Testis (tissue), 3 donors: ENCODE measurements around the gene SLC10A2. TPM values are rescaled to one million over a fixed set of nuclear protein-coding genes. Genes with fewer than 3 reads are reported as not detected.

ENCODE experiments used
- DNase-seq: peaks from one replicate; pipeline ENCODE4 v3.0.0-alpha.2; 2019
- H3K27ac ChIP-seq, 2 donors: fragments of 200-600 bp; sonication (generic); one replicate each; pipeline ENCODE4 v1.5.1; 2019
- H3K27me3 ChIP-seq: fragments of 200-600 bp; sonication (generic); one replicate; pipeline ENCODE4 v1.5.1; 2019
- H3K36me3 ChIP-seq: fragments of 200-600 bp; sonication (generic); one replicate; pipeline ENCODE4 v1.5.1; 2017; ENCODE audit warnings: low read depth; ENCODE audit errors: missing control alignments
- H3K4me1 ChIP-seq: fragments of 200-600 bp; sonication (generic); one replicate; pipeline ENCODE4 v1.5.1; 2019
- H3K4me3 ChIP-seq, 2 donors: fragments of 200-600 bp; sonication (generic); one replicate each; pipeline ENCODE4 v1.5.1; 2017 to 2019
- H3K9me3 ChIP-seq: fragments of 200-600 bp; sonication (generic); one replicate; pipeline ENCODE4 v1.5.1; 2017
- POLR2A ChIP-seq: fragments of 450-650 bp; IDR thresholded peaks from one replicate; pipeline ENCODE4 v1.6.1; 2017; ENCODE audit warnings: antibody characterized with exemption, mild to moderate bottlenecking, moderate library complexity
- WGBS, 2 donors: methylation state at CpG; one replicate each; pipeline ENCODE4 v1.1.5; 2018; 5-methylcytosine and 5-hydroxymethylcytosine counted together
- intact Hi-C: fragments of 100-400 bp; cut with DNase I; formaldehyde crosslinking; loops from one replicate; pipeline ENCODE4 v1.15.1; 2023; ENCODE audit warnings: low total_unique reads
- polyA plus RNA-seq: library from polyadenylated mRNA; stranded (reverse); fragments of 350-450 nt; fragmentation: Illumina TruSeq; extraction: RNeasy Lipid Tissue Mini Kit (QIAGEN cat#74804); gene quantifications from one replicate; pipeline ENCODE4 v1.2.3, GENCODE V29; 2014; ENCODE audit warnings: low read depth, low replicate concordance; ENCODE audit not compliant: insufficient read depth
- total RNA-seq, 2 donors: library from RNA; depleted of rRNA; stranded (reverse); fragments of >200 nt; gene quantifications; one replicate each; pipeline ENCODE4 v1.2.3, GENCODE V29; 2016
- TF ChIP-seq, protein P1 (sequence below), 3 experiments: fragments of 450-650 bp in 2 of 3; fragments of 200-600 bp in 1 of 3; sonication (generic) in 1 of 3; IDR thresholded peaks; one replicate each; pipeline ENCODE4 v1.5.1; 2016 to 2019; ENCODE audit warnings: antibody characterized with exemption in 3 of 3, mild to moderate bottlenecking in 2 of 3, moderate library complexity in 1 of 3

The SLC10A2 gene
- total and polyA plus RNA-seq, 3 donors from 2014 or later, result not detected

DNA sequence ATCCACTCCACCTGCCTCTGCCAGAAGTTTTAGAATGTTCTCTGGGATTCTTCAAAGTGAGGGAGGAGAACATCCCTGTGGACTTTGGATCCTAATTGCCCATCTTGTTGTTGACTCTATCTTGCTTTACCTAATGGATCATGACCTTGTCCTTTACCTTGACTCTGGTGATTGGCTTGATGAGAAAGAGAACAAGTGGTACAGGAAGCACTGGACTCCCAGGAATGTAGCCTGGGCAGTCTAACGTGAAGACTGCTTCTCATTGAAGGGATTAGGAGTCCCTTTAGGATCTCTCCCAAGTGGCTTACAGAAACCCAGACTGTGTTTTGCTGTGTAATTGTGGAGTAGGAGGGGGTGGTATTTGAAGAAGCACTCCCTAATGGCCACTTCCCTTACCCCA lies 63.9 kb downstream of the SLC10A2 start:
- intact Hi-C loops, result no loop called here
- Histone ChIP-seq H3K36me3 (no peaks in the 10 kb centered on the region), H3K9me3 (no peaks in the 10 kb centered on the region), H3K4me1 (no peaks in the 10 kb centered on the region), H3K27me3 (no peaks in the 10 kb centered on the region), H3K4me3 (no peak overlapping the region), H3K27ac (no peak overlapping the region)
- no peak for DNase-seq
- no peak for TF ChIP-seq POLR2A
- TF ChIP-seq, protein P1, sequence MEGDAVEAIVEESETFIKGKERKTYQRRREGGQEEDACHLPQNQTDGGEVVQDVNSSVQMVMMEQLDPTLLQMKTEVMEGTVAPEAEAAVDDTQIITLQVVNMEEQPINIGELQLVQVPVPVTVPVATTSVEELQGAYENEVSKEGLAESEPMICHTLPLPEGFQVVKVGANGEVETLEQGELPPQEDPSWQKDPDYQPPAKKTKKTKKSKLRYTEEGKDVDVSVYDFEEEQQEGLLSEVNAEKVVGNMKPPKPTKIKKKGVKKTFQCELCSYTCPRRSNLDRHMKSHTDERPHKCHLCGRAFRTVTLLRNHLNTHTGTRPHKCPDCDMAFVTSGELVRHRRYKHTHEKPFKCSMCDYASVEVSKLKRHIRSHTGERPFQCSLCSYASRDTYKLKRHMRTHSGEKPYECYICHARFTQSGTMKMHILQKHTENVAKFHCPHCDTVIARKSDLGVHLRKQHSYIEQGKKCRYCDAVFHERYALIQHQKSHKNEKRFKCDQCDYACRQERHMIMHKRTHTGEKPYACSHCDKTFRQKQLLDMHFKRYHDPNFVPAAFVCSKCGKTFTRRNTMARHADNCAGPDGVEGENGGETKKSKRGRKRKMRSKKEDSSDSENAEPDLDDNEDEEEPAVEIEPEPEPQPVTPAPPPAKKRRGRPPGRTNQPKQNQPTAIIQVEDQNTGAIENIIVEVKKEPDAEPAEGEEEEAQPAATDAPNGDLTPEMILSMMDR (IDR thresholded peaks at IDR 0.05), result no peak
- WGBS, 2 donors, result 52 to 76% methylated on average over 1 of the region's 1 CpG

DNA sequence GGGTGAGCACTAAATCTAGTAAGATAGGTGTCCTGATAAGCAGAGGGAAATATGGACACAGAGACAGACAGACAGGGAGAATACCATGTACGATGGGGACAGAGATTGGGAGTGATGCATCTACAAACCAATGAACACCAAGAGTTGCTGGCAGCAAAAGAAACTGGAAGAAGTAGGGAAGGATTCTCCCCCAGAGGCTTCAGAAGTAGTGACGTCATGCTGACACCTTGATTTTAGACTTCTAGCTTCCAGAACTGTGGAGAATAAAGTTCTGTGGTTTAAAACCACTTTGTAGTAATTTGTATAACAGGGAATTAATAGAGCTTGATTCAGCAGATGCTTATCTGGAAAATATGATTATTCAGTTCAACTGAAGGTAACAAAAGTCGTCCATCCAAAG lies 66.1 kb downstream of the SLC10A2 start:
- H3K36me3 ChIP-seq, result no peaks in the 10 kb centered on the region
- H3K27me3 ChIP-seq, result no peaks in the 10 kb centered on the region
- intact Hi-C loops, result no loop called here
- no peak overlapping the region for H3K27ac ChIP-seq
- H3K9me3 ChIP-seq, result no peaks in the 10 kb centered on the region
- no peak for DNase-seq
- WGBS, 2 donors, result 84 to 93% methylated on average over 3 of the region's 3 CpGs
- no peak overlapping the region for H3K4me3 ChIP-seq
- H3K4me1 ChIP-seq, result no peaks in the 10 kb centered on the region
- TF ChIP-seq POLR2A, result no peak
- TF ChIP-seq, protein P1 (IDR thresholded peaks at IDR 0.05), result no peak

GRCh38 chr13:102999499-102999898 lies 66.7 kb downstream of the SLC10A2 start:
- H3K36me3 ChIP-seq, result no peaks in the 10 kb centered on the region
- TF ChIP-seq, protein P1 (IDR thresholded peaks at IDR 0.05), result no peak
- TF ChIP-seq POLR2A, result no peak
- no peak overlapping the region for H3K27ac ChIP-seq
- 72 to 80% methylated on average over 2 of the region's 2 CpGs for WGBS, 2 donors
- intact Hi-C loops, result no loop called here
- H3K9me3 ChIP-seq, result no peaks in the 10 kb centered on the region
- H3K27me3 ChIP-seq, result no peaks in the 10 kb centered on the region
- no peaks in the 10 kb centered on the region for H3K4me1 ChIP-seq
- DNase-seq, result no peak
- H3K4me3 ChIP-seq, result no peak overlapping the region

Other genes with a start within 250 kb of the SLC10A2 start
- gene ERCC5, start 220.4 kb downstream of the SLC10A2 start, total RNA-seq, result 10 to 100 TPM; 49.9 to 54.9 TPM
- gene ERCC5, start 220.4 kb downstream of the SLC10A2 start, polyA plus RNA-seq, result 43.9 TPM